A549 (cell line): ENCODE data around the gene BBIP1. TPM values are rescaled to one million over a fixed set of nuclear protein-coding genes. Genes with fewer than 3 reads are reported as not detected.
A peak's percentile ranks its signal among the peaks of the same experiment; 100 is the strongest.

Experiments
- ATAC-seq, 2 experiments: fragments of 200-7000 bp in 1 of 2; fragments of >200 bp in 1 of 2; cut with Nextera tagmentation in 1 of 2; cut with Tn5 transposase in 1 of 2; 3 replicates each; pipeline versions ENCODE4 v1.8.0 to v1.9.1; 2018 to 2020; ENCODE audit warnings: mild to moderate bottlenecking in 1 of 2, moderate library complexity in 1 of 2
- CTCF ChIA-PET: fragments of 300-600 bp; sonication (Branson Sonifier 250); formaldehyde crosslinking; extraction: SDS; loops from one replicate; lab custom pipeline; 2021; ENCODE audit warnings: antibody characterized with exemption, inconsistent platforms; lab: Yijun Ruan, JAX
- POLR2A ChIA-PET: fragments of 350-600 bp; formaldehyde crosslinking; extraction: SDS; loops from one replicate; lab custom pipeline; 2021; ENCODE audit warnings: antibody characterized with exemption, inconsistent platforms; lab: Yijun Ruan, JAX
- DNase-seq, 2 experiments: peaks; one replicate each; pipeline versions ENCODE4 v3.0.0 to v3.0.0-alpha.2; 2011 to 2016; ENCODE audit warnings: low read depth in 1 of 2, low spot score in 1 of 2
- FAIRE-seq: peaks from 2 replicates; lab custom pipeline; 2011; peaks lifted over from hg19 to GRCh38; lab: Jason Lieb, UNC
- H3K27ac ChIP-seq, 2 experiments: fragments of >200 bp; sonication (Bioruptor Twin); formaldehyde crosslinking; 3 replicates each; pipeline ENCODE4 v1.5.1; 2016 to 2017
- H3K4me1 ChIP-seq: fragments of >200 bp; sonication (Bioruptor Twin); formaldehyde crosslinking; 3 replicates; pipeline ENCODE4 v1.6.1; 2016
- H3K4me2 ChIP-seq: fragments of >200 bp; sonication (Bioruptor Twin); formaldehyde crosslinking; 3 replicates; pipeline ENCODE4 v1.6.1; 2016
- H3K4me3 ChIP-seq: fragments of >200 bp; sonication (Bioruptor Twin); formaldehyde crosslinking; 3 replicates; pipeline ENCODE4 v1.5.1; 2016
- H3K9me3 ChIP-seq: fragments of >200 bp; sonication (Bioruptor Twin); formaldehyde crosslinking; 3 replicates; pipeline ENCODE4 v1.6.1; 2016
- BHLHE40 ChIP-seq: IDR thresholded peaks from 2 replicates; pipeline ENCODE4 v1.6.1; 2012; ENCODE audit warnings: low read depth, low read length, inconsistent platforms
- CBX2 ChIP-seq: fragments of 200-600 bp; sonication (generic); IDR thresholded peaks from 2 replicates; pipeline ENCODE4 v1.6.1; 2016; ENCODE audit warnings: low read depth, mild to moderate bottlenecking, borderline replicate concordance
- CHD4 ChIP-seq: fragments of 200-600 bp; sonication (generic); IDR thresholded peaks from 2 replicates; pipeline ENCODE4 v1.6.1; 2016; ENCODE audit warnings: antibody characterized with exemption, mild to moderate bottlenecking, borderline replicate concordance
- E2F6 ChIP-seq: IDR thresholded peaks from 2 replicates; pipeline ENCODE4 v1.6.1; 2012; ENCODE audit warnings: low read depth, borderline replicate concordance
- EHF ChIP-seq: fragments of 250-450 bp; sonication (Bioruptor Pico); IDR thresholded peaks from 2 replicates; pipeline ENCODE4 v1.5.0; 2020; ENCODE audit warnings: mild to moderate bottlenecking
- EHMT2 ChIP-seq: fragments of 200-600 bp; sonication (generic); IDR thresholded peaks from 2 replicates; pipeline ENCODE4 v1.6.1; 2016; ENCODE audit warnings: antibody characterized with exemption, low read depth, mild to moderate bottlenecking, moderate library complexity
- ESRRA ChIP-seq: fragments of 150-350 bp; IDR thresholded peaks from 2 replicates; pipeline ENCODE4 v1.6.1; 2014; ENCODE audit warnings: mild to moderate bottlenecking, low read length, borderline replicate concordance
- FOSB ChIP-seq: fragments of 250-450 bp; sonication (Bioruptor Pico); IDR thresholded peaks from 2 replicates; pipeline ENCODE4 v1.5.0; 2020; ENCODE audit warnings: mild to moderate bottlenecking, moderate library complexity
- FOSL2 ChIP-seq, 2 experiments: fragments of 450-650 bp in 1 of 2; fragments of >200 bp in 1 of 2; sonication (Bioruptor Twin) in 1 of 2; formaldehyde crosslinking; IDR thresholded peaks; 2 replicates each; pipeline versions ENCODE4 v1.5.0 to v1.6.1; 2016 to 2020; ENCODE audit warnings: mild to moderate bottlenecking in 1 of 2, moderate library complexity in 1 of 2
- FOXS1 ChIP-seq: fragments of 250-450 bp; sonication (Bioruptor Pico); IDR thresholded peaks from 2 replicates; pipeline ENCODE4 v1.5.0; 2020; ENCODE audit warnings: mild to moderate bottlenecking, moderate library complexity
- GATA3 ChIP-seq: IDR thresholded peaks from 2 replicates; pipeline ENCODE4 v1.6.1; 2012; ENCODE audit warnings: borderline replicate concordance
- HMGXB4 ChIP-seq: fragments of 250-450 bp; sonication (Bioruptor Pico); IDR thresholded peaks from 2 replicates; pipeline ENCODE4 v1.5.0; 2021; ENCODE audit warnings: mild to moderate bottlenecking, moderate library complexity, borderline replicate concordance
- HOXA7 ChIP-seq: fragments of 250-450 bp; sonication (Bioruptor Pico); IDR thresholded peaks from 2 replicates; pipeline ENCODE4 v1.5.0; 2020; ENCODE audit warnings: mild to moderate bottlenecking, moderate library complexity
- HOXB5 ChIP-seq: fragments of 250-450 bp; sonication (Bioruptor Pico); IDR thresholded peaks from 2 replicates; pipeline ENCODE4 v1.5.0; 2020; ENCODE audit warnings: mild to moderate bottlenecking, moderate library complexity
- JUNB ChIP-seq: fragments of >200 bp; sonication (Bioruptor Twin); formaldehyde crosslinking; IDR thresholded peaks from 2 replicates; pipeline ENCODE4 v1.6.1; 2016
- KDM5A ChIP-seq: fragments of 200-600 bp; sonication (generic); IDR thresholded peaks from 2 replicates; pipeline ENCODE4 v1.6.1; 2016; ENCODE audit warnings: antibody characterized with exemption, mild to moderate bottlenecking
- MAFK ChIP-seq: fragments of 450-650 bp; IDR thresholded peaks from 2 replicates; pipeline ENCODE4 v1.6.1; 2014; ENCODE audit not compliant: partially characterized antibody
- MAZ ChIP-seq: fragments of 150-350 bp; IDR thresholded peaks from 2 replicates; pipeline ENCODE4 v1.6.1; 2014; ENCODE audit warnings: antibody characterized with exemption, low read depth, low read length, borderline replicate concordance
- MYC ChIP-seq: IDR thresholded peaks from 2 replicates; pipeline ENCODE4 v1.6.1; 2012; ENCODE audit warnings: mild to moderate bottlenecking, inconsistent platforms, low read length, improper control_type of control experiment, borderline replicate concordance
- NR3C1 ChIP-seq: fragments of >200 bp; sonication (Bioruptor Twin); formaldehyde crosslinking; IDR thresholded peaks from 3 replicates; pipeline ENCODE4 v1.6.1; 2017
- PBX3 ChIP-seq: IDR thresholded peaks from 2 replicates; pipeline ENCODE4 v1.6.1; 2012
- PHF8 ChIP-seq: fragments of 200-600 bp; sonication (generic); IDR thresholded peaks from 2 replicates; pipeline ENCODE4 v1.6.1; 2016; ENCODE audit warnings: low read depth, mild to moderate bottlenecking, antibody characterized with exemption, moderate library complexity, borderline replicate concordance
- POLR2A ChIP-seq: IDR thresholded peaks from 2 replicates; pipeline ENCODE4 v1.6.1; 2012; ENCODE audit warnings: mild to moderate bottlenecking, low read length
- RAD21 ChIP-seq, 2 experiments: fragments of >200 bp in 1 of 2; sonication (Bioruptor Twin) in 1 of 2; formaldehyde crosslinking in 1 of 2; IDR thresholded peaks in 1 of 2; conservative IDR thresholded peaks in 1 of 2; 2 replicates in 1 of 2; 3 replicates in 1 of 2; pipeline ENCODE4 v1.6.1; 2012 to 2018; ENCODE audit warnings: inconsistent platforms in 1 of 2
- RNF2 ChIP-seq: fragments of 200-600 bp; sonication (generic); IDR thresholded peaks from 2 replicates; pipeline ENCODE4 v1.6.1; 2016; ENCODE audit warnings: low read depth, mild to moderate bottlenecking, antibody characterized with exemption, moderate library complexity, borderline replicate concordance
- SREBF2 ChIP-seq: fragments of 450-650 bp; IDR thresholded peaks from 2 replicates; pipeline ENCODE4 v1.6.1; 2014; ENCODE audit warnings: mild to moderate bottlenecking, moderate library complexity
- TFCP2L1 ChIP-seq: fragments of 250-450 bp; sonication (Bioruptor Pico); IDR thresholded peaks from 2 replicates; pipeline ENCODE4 v1.5.0; 2021; ENCODE audit warnings: mild to moderate bottlenecking
- TP53 ChIP-seq: fragments of 250-450 bp; sonication (Bioruptor Pico); IDR thresholded peaks from 2 replicates; pipeline ENCODE4 v1.5.0; 2021; ENCODE audit warnings: mild to moderate bottlenecking, moderate library complexity
- USF2 ChIP-seq: fragments of 450-650 bp; IDR thresholded peaks from 2 replicates; pipeline ENCODE4 v1.6.1; 2014; ENCODE audit warnings: antibody characterized with exemption
- ZC3H11A ChIP-seq: fragments of 450-650 bp; IDR thresholded peaks from 2 replicates; pipeline ENCODE4 v1.6.1; 2014; ENCODE audit warnings: antibody characterized with exemption, mild to moderate bottlenecking
- ZSCAN20 ChIP-seq: fragments of 250-450 bp; sonication (Bioruptor Pico); IDR thresholded peaks from 2 replicates; pipeline ENCODE4 v1.8.0; 2022; ENCODE audit warnings: mild to moderate bottlenecking, moderate library complexity
- WGBS: methylation state at CpG from one replicate; pipeline ENCODE4 v1.1.6; 2017; ENCODE audit errors: missing lambda C conversion rate; 5-methylcytosine and 5-hydroxymethylcytosine counted together
- polyA plus RNA-seq, 4 experiments: library from polyadenylated mRNA; depleted of rRNA in 3 of 4; stranded (reverse); fragments of >200 nt; fragmentation: RNase III in 1 of 4; extraction: RNeasy Plus Mini Kit Qiagen cat#74134 plus additional on column Dnase treatment in 1 of 4; gene quantifications; 2 replicates in 3 of 4; 3 replicates in 1 of 4; pipeline ENCODE4 v1.2.3, GENCODE V29; 2011 to 2017

The BBIP1 gene
- polyA plus RNA-seq, 2 of the 4 experiments (the other 2 are of a cell fraction), result 57.2 to 83.4 TPM

GRCh38 chr10:110870823-110871297 is 48.1 kb downstream of the BBIP1 start:
- CTCF ChIA-PET, result interaction anchor here (0.8 to 1.1 kb wide), 4 partner anchors 8 to 32 kb away, joined by 3 to 6 read pairs (median 4); no protein-coding TSS in a partner anchor
- FAIRE-seq, result no peak
- no peak for TF ChIP-seq GATA3
- no peak for TF ChIP-seq NR3C1
- no peak for TF ChIP-seq KDM5A
- no peak for TF ChIP-seq EHF (CRISPR knock-in tag)
- TF ChIP-seq HOXA7, result no peak
- no peak for TF ChIP-seq SREBF2
- no peak for TF ChIP-seq ZSCAN20
- no peak for TF ChIP-seq HOXB5
- no peak for TF ChIP-seq FOXS1 (CRISPR knock-in tag)
- TF ChIP-seq POLR2A, result no peak; the same call in 1 of the 2 replicates
- no peak for TF ChIP-seq TP53
- no peak for TF ChIP-seq CHD4
- TF ChIP-seq USF2, result no peak
- TF ChIP-seq FOSL2 (IDR thresholded peaks at IDR 0.05), result no peak
- no peak for TF ChIP-seq FOSL2 (CRISPR knock-in tag; IDR thresholded peaks at IDR 0.05)
- no peak for TF ChIP-seq FOSB
- no peak for TF ChIP-seq TFCP2L1 (CRISPR knock-in tag)
- no peak for TF ChIP-seq ZC3H11A
- TF ChIP-seq PHF8, result no peak
- TF ChIP-seq EHMT2, result no peak
- TF ChIP-seq, all 56 proteins: peak for 0
- H3K4me2 ChIP-seq, result peak overlapping the region; percentile 85
- peak overlapping the region; percentile 78 for H3K4me3 ChIP-seq
- POLR2A ChIA-PET, result interaction anchor here (0.8 to 1.3 kb wide), 9 partner anchors 9 to 124 kb away, joined by 3 to 17 read pairs (median 5); partner anchors contain the start of genes BBIP1 and SHOC2
- peak overlapping the region; percentile 89 to 95 for H3K27ac ChIP-seq
- no peak for DNase-seq
- 88% methylated on average over 13 of the region's 13 CpGs for WGBS
- no peak for ATAC-seq
- peaks cover 38% of the 10 kb centered on the region for H3K4me1 ChIP-seq
- no peaks in the 10 kb centered on the region for H3K9me3 ChIP-seq

- H3K27ac ChIP-seq, result no peak overlapping the region
- DNase-seq (no peak), FAIRE-seq (no peak), ATAC-seq (no peak)
- ChIA-PET CTCF (interaction anchor here (1.3 to 1.8 kb wide), 2 partner anchors 65 to 197 kb away, joined by 3 to 4 read pairs; no protein-coding TSS in a partner anchor), POLR2A (interaction anchor here (0.9 kb wide), 1 partner anchor 50 kb away, joined by 3 read pairs; the partner anchor contains the start of gene SHOC2)
- no peak for TF ChIP-seq MYC
- TF ChIP-seq MAFK, result no peak
- no peak for TF ChIP-seq JUNB
- TF ChIP-seq PHF8, result no peak
- TF ChIP-seq FOXS1 (CRISPR knock-in tag), result no peak
- no peak for TF ChIP-seq GATA3
- no peak for TF ChIP-seq USF2
- TF ChIP-seq HOXB5, result no peak
- TF ChIP-seq CBX2, result no peak
- no peak for TF ChIP-seq ZSCAN20
- TF ChIP-seq HMGXB4 (CRISPR knock-in tag), result no peak
- TF ChIP-seq E2F6, result no peak
- TF ChIP-seq BHLHE40, result no peak
- no peak for TF ChIP-seq RAD21 (conservative IDR thresholded peaks at IDR 0.05 in 1 of 2, IDR thresholded peaks at IDR 0.05 in 1 of 2)
- TF ChIP-seq POLR2A, result no peak
- TF ChIP-seq HOXA7, result no peak
- no peak for TF ChIP-seq RNF2
- no peak for TF ChIP-seq ESRRA
- TF ChIP-seq MAZ, result no peak
- TF ChIP-seq PBX3, result no peak
- no peak overlapping the region for H3K4me2 ChIP-seq
- no peak overlapping the region for H3K4me3 ChIP-seq
- WGBS, result 72% methylated on average over 6 of the region's 6 CpGs
- H3K4me1 ChIP-seq, result peaks cover 46% of the 10 kb centered on the region
- no peaks in the 10 kb centered on the region for H3K9me3 ChIP-seq
Observed at GRCh38 chr10:110868981-110869380, 50.0 kb downstream of the BBIP1 start.
